ENCODE data around the gene REXO1.

The REXO1 gene

DNA sequence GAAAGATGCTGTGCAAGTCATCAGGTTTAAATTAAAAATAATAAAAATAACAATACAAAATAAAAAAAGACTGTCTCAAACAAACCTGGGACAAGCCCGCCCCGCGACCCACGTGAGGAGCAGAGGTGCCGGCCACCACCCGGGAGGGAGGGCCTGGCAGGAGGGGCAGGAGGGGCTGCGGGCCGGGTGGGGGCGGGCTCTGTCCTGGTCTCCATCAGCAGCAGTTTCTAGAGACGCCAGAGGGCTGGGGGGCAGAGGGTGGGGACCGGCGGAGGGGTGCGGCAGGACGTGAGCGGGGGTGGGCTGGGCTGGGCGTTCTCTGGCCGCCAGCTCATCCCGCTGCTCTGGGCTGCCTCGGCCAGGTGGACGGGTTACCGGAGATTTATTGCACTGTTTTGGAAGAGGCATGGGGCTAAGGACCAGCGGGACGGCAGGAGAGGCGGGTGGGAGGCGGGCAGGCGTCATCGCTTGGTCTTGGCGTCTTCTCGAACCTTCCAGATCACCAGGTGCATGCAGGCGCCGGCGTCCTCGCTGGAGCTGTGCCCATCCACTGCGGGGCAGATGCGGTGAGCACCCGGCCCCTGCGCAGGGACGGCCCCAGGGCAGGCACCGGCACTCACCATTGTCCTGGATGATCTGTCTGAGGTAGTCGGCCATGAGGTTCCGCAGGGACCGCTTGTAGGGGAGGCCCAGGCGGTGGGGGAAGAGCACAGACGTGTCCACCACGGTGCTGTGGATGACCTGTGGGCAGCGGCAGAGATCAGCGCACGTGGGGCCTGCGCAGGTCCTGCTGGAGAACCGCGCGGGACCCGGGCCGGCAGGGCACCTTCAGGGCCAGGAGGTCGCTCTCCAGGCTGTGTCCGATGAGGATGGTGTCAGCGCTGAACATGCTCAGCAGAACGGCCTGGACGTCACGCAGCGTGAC is 32.4 kb downstream of the REXO1 start:
- TF ChIP-seq, protein P1, sequence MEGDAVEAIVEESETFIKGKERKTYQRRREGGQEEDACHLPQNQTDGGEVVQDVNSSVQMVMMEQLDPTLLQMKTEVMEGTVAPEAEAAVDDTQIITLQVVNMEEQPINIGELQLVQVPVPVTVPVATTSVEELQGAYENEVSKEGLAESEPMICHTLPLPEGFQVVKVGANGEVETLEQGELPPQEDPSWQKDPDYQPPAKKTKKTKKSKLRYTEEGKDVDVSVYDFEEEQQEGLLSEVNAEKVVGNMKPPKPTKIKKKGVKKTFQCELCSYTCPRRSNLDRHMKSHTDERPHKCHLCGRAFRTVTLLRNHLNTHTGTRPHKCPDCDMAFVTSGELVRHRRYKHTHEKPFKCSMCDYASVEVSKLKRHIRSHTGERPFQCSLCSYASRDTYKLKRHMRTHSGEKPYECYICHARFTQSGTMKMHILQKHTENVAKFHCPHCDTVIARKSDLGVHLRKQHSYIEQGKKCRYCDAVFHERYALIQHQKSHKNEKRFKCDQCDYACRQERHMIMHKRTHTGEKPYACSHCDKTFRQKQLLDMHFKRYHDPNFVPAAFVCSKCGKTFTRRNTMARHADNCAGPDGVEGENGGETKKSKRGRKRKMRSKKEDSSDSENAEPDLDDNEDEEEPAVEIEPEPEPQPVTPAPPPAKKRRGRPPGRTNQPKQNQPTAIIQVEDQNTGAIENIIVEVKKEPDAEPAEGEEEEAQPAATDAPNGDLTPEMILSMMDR (IDR thresholded peaks at IDR 0.05; ENCODE audit: borderline replicate concordance, control extremely low read depth, extremely low read depth, insufficient read depth, missing control alignments) = no peak
- in situ Hi-C loops (cut with MboI; ENCODE audit: low sequenced_read_pairs, unreplicated experiment) = no loop called here
- DNase-seq (ENCODE audit: low spot score) = no peak

DNA sequence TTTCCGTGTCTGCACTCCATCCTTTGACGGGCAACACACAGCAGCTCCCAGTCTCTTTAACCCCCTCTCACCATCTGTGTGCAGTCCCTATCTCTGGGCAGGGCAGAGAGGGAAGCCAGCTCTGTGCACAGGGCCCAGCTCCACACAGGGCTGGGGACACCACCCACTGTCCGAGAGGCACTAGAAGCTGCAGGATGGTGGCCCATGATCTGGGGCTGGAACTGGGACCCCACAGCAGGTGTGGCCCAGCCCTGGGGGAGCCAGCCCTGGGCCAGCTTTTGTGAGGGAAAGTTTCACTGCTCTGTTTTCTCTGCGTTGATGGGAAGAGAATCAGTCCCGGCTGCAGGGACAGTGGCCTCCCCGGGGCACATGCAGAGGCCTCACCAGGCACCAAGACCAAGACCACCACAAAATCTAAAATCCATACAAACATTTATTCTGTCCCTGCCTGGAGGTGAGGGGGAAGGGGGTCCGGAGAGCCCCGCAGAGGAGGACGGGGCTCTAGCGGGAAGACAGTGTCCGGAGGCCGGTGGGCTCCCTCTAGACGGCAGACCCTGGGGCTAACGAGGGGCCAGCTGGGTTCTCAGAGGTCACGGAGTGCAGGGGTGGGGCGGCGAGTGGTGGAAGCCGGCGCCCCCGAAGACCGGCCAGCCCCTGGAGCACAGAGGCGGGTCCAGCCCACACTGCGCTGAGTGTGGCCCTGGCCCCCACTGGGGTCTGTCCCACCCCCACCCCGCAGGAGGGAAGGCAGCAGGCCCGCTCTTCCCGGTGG is 33.3 kb downstream of the REXO1 start:
- in situ Hi-C loops (cut with MboI; ENCODE audit: low sequenced_read_pairs, unreplicated experiment) = no loop called here
- TF ChIP-seq, protein P1 (IDR thresholded peaks at IDR 0.05; ENCODE audit: borderline replicate concordance, control extremely low read depth, extremely low read depth, insufficient read depth, missing control alignments) = no peak
- no peak for DNase-seq (ENCODE audit: low spot score)

GRCh38 chr19:1814391-1814790 is 33.9 kb downstream of the REXO1 start:
- no peak for DNase-seq (ENCODE audit: low spot score)
- in situ Hi-C loops (cut with MboI; ENCODE audit: low sequenced_read_pairs, unreplicated experiment) = no loop called here
- TF ChIP-seq, protein P1 (IDR thresholded peaks at IDR 0.05; ENCODE audit: borderline replicate concordance, control extremely low read depth, extremely low read depth, insufficient read depth, missing control alignments) = no peak

DNA sequence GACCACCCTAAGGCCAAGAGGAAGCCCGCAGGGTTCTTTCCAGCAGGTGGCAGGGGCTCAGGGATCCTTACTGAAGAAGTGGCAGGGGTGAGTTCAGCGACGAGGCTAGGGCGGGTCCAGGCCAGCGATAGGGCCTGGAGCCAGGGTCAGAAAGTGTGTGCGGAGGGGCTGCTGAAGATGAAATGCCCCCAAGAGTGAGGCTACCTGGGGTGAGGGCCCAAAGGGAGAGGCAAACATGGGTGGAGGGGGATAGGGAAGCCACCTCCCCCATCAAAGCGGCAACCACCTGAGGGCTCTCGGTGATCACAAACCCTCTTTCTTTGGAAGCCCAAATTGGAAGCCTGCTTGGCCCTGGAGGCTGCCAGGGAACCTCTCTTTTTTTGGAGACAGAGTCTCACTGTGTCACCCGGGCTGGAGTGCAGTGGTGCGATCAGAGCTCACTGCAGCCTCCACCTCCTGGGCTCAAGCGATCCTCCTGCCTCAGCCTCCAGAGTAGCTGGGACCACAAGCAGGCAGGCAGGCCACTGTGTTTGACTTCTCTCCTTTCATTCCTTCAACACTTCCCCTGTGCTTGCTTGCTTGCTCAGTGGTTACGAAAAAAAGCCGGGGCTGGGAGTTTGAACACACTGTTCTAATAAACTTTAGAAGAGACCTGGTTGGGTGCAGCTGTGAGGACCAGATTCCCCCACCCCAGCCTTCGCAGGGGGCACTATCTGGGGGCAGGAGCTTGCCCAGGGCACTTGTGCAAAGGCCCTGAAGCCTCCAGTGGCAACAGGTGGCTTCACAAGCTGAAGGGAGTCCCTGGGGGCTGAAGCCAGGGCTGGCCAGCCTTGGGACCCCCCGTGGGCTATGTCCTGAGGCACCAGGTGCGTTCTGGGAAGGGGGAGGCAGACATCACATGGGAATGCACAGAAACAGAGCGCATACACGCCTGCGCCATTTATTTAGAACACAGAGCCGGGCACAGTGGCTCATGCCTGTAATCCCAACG is 34.8 kb downstream of the REXO1 start:
- TF ChIP-seq, protein P1 (IDR thresholded peaks at IDR 0.05; ENCODE audit: borderline replicate concordance, control extremely low read depth, extremely low read depth, insufficient read depth, missing control alignments) = no peak
- in situ Hi-C loops (cut with MboI; ENCODE audit: low sequenced_read_pairs, unreplicated experiment) = no loop called here
- no peak for DNase-seq (ENCODE audit: low spot score)

DNA sequence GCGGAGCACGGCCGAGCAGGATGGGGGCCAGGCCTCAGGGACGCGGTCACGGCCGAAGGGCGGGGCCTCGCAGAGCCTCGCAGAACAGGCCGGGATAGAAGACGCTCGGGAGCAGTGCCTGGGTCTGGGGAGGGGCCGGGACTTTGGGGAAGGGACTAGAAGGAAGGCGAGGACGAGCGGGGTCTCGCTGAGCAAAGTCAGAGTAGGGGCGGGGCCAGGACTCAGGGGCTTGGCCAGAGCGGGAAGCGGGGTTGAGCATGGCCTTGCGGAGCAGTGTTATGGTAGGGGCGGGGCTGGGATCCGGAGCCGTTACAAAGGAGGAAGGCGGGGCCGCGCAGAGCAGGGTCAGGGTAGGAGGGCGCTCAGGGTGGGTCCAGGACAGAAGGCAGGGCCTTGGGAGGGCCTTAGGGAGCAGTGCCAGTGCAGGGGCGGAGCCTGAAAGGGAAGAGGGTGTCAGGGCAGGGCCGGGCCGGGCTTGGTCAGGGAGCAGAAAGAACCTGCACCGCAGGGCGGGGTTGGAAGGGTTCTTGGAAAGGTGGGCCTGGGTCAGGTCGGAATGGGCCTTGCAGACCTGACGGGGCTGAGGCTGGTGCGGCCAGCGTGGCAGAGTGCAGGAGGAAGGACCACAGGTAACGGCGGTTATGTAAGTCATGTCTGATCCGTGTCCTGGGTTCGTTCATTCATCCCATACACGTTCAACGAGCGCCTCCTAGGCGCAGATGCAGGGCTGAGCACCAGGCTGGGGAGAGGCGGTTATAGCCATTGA is 35.7 kb downstream of the REXO1 start:
- peak; percentile 95 for DNase-seq (ENCODE audit: low spot score)
- in situ Hi-C loops (cut with MboI; ENCODE audit: low sequenced_read_pairs, unreplicated experiment) = no loop called here
- TF ChIP-seq, protein P1 (IDR thresholded peaks at IDR 0.05; ENCODE audit: borderline replicate concordance, control extremely low read depth, extremely low read depth, insufficient read depth, missing control alignments) = peak; percentile 52
